Panc1 (cell line): ENCODE measurements around the gene JPH2. TPM values are rescaled to one million over a fixed set of nuclear protein-coding genes. Genes with fewer than 3 reads are reported as not detected.

Experiments used
- ATAC-seq: fragments of 200-7000 bp; cut with Tn5 transposase; 2 replicates; pipeline ENCODE4 v1.9.1; 2020; ENCODE audit warnings: mild to moderate bottlenecking, moderate library complexity
- BruUV-seq: library from RNA; stranded (reverse); fragments of 400-500 nt; replicated peaks from 2 replicates; lab custom pipeline; 2021; lab: Mats Ljungman, UMichigan
- CTCF ChIA-PET: fragments of 300-600 bp; sonication (Branson Sonifier 250); formaldehyde crosslinking; loops from one replicate; lab custom pipeline; 2022; ENCODE audit warnings: antibody characterized with exemption; lab: Charles Lee
- POLR2A ChIA-PET: fragments of 300-600 bp; sonication (Branson Sonifier 250); formaldehyde crosslinking; loops from one replicate; lab custom pipeline; 2022; ENCODE audit warnings: antibody characterized with exemption; lab: Charles Lee
- DNase-seq: peaks from one replicate; pipeline ENCODE4 v3.0.0-alpha.2; 2010; ENCODE audit warnings: low read depth, low spot score
- H3K27ac ChIP-seq: 2 replicates; pipeline ENCODE4 v1.5.1; 2011; ENCODE audit warnings: mild to moderate bottlenecking, low read length, inconsistent platforms
- H3K27me3 ChIP-seq: fragments of 200-500 bp; sonication (Bioruptor generic); 2 replicates; pipeline ENCODE4 v1.6.0; 2014; ENCODE audit warnings: low read length, inconsistent platforms; ENCODE audit not compliant: control insufficient read depth, insufficient read depth
- H3K36me3 ChIP-seq: fragments of 200-500 bp; sonication (Bioruptor generic); 2 replicates; pipeline ENCODE4 v1.5.1; 2014; ENCODE audit warnings: inconsistent platforms, mild to moderate bottlenecking, low read length, moderate library complexity; ENCODE audit not compliant: control insufficient read depth, insufficient read depth
- H3K4me1 ChIP-seq: 2 replicates; pipeline ENCODE4 v1.5.1; 2011; ENCODE audit warnings: inconsistent platforms, mild to moderate bottlenecking, low read length, moderate library complexity; ENCODE audit not compliant: control insufficient read depth, insufficient read depth
- H3K4me3 ChIP-seq, 2 experiments: 2 replicates each; pipeline ENCODE4 v1.5.1; 2011 to 2012; ENCODE audit warnings: low read depth in 2 of 2, low read length in 2 of 2, mild to moderate bottlenecking in 2 of 2, inconsistent platforms in 1 of 2, moderate library complexity in 1 of 2
- H3K9me3 ChIP-seq: fragments of 200-500 bp; sonication (Bioruptor generic); 2 replicates; pipeline ENCODE4 v1.5.1; 2014; ENCODE audit warnings: low read depth, mild to moderate bottlenecking, inconsistent platforms, low read length, moderate library complexity; ENCODE audit not compliant: control insufficient read depth, insufficient read depth
- POLR2AphosphoS5 ChIP-seq: IDR thresholded peaks from 2 replicates; pipeline ENCODE4 v1.6.1; 2012; ENCODE audit warnings: mild to moderate bottlenecking, low read depth, low read length, moderate library complexity
- SIN3A ChIP-seq: IDR thresholded peaks from 2 replicates; pipeline ENCODE4 v1.6.1; 2012; ENCODE audit warnings: low read depth, mild to moderate bottlenecking, low read length, moderate library complexity, borderline replicate concordance; ENCODE audit not compliant: insufficient read depth
- TCF7L2 ChIP-seq: IDR thresholded peaks from 2 replicates; pipeline ENCODE4 v1.6.1; 2011; ENCODE audit warnings: mild to moderate bottlenecking, low read depth, low read length, inconsistent platforms
- in situ Hi-C: cut with HindIII; loops from 2 replicates; pipeline ENCODE4 v1.10.0; 2016; ENCODE audit warnings: low sequenced_read_pairs, low pct_unique_long_range_greater_than_20kb
- intact Hi-C: fragments of 100-400 bp; cut with micrococcal nuclease; formaldehyde crosslinking; loops from one replicate; pipeline ENCODE4 v1.10.0; 2022; ENCODE audit not compliant: unreplicated experiment
- total RNA-seq: library from RNA; stranded (reverse); gene quantifications from one replicate; pipeline ENCODE4 v1.2.1, GENCODE V29; 2021; ENCODE audit not compliant: unreplicated experiment
- TF ChIP-seq, protein P1 (sequence below), 2 experiments: IDR thresholded peaks; 2 replicates each; pipeline ENCODE4 v1.6.1; 2011 to 2012; ENCODE audit warnings: low read depth in 2 of 2, control low read depth in 1 of 2, low read length in 1 of 2, mild to moderate bottlenecking in 1 of 2, moderate library complexity in 1 of 2; ENCODE audit not compliant: insufficient read depth in 1 of 2
- TF ChIP-seq, protein P2 (sequence below): fragments of 450-650 bp; IDR thresholded peaks from 2 replicates; pipeline ENCODE4 v1.5.1; 2017; ENCODE audit warnings: mild to moderate bottlenecking

Gene JPH2
- total RNA-seq, 1 experiment from 2014 or later, result 0.49 TPM

DNA sequence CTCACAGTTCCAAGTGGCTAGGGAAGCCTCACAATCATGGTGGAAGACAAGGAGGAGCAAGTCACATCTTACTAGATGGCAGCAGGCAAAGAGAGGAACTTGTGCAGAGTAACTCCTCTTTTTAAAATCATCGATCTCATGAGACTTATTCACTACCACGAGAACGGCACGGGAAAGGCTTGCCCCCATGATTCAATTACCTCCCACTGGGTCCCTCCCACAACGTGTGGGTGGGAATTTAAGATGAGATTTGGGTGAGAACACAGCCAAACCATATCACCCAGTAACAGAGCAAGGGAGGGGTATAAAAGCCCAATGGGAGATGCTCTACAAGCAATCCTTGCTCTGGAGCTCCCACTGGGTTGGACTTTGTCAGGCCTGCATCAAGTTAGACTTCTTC is 80.4 kb downstream of the JPH2 start:
- CTCF ChIA-PET, result no interaction called here
- Histone ChIP-seq H3K36me3 (no peaks in the 10 kb centered on the region), H3K27me3 (peaks cover 26% of the 10 kb centered on the region), H3K4me3 (no peak overlapping the region), H3K4me1 (no peaks in the 10 kb centered on the region), H3K9me3 (peaks cover 5% of the 10 kb centered on the region; the same call in 1 of the 2 replicates), H3K27ac (no peak overlapping the region)
- DNase-seq, result no peak
- TF ChIP-seq POLR2AphosphoS5 (no peak), SIN3A (no peak), TCF7L2 (no peak)
- TF ChIP-seq, protein P1, sequence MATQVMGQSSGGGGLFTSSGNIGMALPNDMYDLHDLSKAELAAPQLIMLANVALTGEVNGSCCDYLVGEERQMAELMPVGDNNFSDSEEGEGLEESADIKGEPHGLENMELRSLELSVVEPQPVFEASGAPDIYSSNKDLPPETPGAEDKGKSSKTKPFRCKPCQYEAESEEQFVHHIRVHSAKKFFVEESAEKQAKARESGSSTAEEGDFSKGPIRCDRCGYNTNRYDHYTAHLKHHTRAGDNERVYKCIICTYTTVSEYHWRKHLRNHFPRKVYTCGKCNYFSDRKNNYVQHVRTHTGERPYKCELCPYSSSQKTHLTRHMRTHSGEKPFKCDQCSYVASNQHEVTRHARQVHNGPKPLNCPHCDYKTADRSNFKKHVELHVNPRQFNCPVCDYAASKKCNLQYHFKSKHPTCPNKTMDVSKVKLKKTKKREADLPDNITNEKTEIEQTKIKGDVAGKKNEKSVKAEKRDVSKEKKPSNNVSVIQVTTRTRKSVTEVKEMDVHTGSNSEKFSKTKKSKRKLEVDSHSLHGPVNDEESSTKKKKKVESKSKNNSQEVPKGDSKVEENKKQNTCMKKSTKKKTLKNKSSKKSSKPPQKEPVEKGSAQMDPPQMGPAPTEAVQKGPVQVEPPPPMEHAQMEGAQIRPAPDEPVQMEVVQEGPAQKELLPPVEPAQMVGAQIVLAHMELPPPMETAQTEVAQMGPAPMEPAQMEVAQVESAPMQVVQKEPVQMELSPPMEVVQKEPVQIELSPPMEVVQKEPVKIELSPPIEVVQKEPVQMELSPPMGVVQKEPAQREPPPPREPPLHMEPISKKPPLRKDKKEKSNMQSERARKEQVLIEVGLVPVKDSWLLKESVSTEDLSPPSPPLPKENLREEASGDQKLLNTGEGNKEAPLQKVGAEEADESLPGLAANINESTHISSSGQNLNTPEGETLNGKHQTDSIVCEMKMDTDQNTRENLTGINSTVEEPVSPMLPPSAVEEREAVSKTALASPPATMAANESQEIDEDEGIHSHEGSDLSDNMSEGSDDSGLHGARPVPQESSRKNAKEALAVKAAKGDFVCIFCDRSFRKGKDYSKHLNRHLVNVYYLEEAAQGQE (IDR thresholded peaks at IDR 0.05; ENCODE audit: insufficient read depth in 1 of 2, low read depth in 2 of 2, low read length in 1 of 2), result no peak
- TF ChIP-seq, protein P2, sequence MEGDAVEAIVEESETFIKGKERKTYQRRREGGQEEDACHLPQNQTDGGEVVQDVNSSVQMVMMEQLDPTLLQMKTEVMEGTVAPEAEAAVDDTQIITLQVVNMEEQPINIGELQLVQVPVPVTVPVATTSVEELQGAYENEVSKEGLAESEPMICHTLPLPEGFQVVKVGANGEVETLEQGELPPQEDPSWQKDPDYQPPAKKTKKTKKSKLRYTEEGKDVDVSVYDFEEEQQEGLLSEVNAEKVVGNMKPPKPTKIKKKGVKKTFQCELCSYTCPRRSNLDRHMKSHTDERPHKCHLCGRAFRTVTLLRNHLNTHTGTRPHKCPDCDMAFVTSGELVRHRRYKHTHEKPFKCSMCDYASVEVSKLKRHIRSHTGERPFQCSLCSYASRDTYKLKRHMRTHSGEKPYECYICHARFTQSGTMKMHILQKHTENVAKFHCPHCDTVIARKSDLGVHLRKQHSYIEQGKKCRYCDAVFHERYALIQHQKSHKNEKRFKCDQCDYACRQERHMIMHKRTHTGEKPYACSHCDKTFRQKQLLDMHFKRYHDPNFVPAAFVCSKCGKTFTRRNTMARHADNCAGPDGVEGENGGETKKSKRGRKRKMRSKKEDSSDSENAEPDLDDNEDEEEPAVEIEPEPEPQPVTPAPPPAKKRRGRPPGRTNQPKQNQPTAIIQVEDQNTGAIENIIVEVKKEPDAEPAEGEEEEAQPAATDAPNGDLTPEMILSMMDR, result no peak
- POLR2A ChIA-PET, result no interaction called here
- BruUV-seq, result no TSS peak
- ATAC-seq, result no peak
- intact Hi-C loops, result no loop called here
- in situ Hi-C loops, result no loop called here

GRCh38 chr20:44104798-44105517 is 82.0 kb downstream of the JPH2 start:
- ATAC-seq (no peak), DNase-seq (no peak)
- intact Hi-C loops, result no loop called here
- CTCF ChIA-PET, result no interaction called here
- Histone ChIP-seq H3K4me3 (no peak overlapping the region), H3K36me3 (no peaks in the 10 kb centered on the region), H3K27me3 (peaks cover 31% of the 10 kb centered on the region), H3K27ac (no peak overlapping the region), H3K4me1 (no peaks in the 10 kb centered on the region), H3K9me3 (peaks cover 5% of the 10 kb centered on the region; the same call in 1 of the 2 replicates)
- no peak for TF ChIP-seq POLR2AphosphoS5
- TF ChIP-seq, protein P1 (IDR thresholded peaks at IDR 0.05; ENCODE audit: insufficient read depth in 1 of 2, low read depth in 2 of 2, low read length in 1 of 2), result no peak
- POLR2A ChIA-PET, result no interaction called here
- in situ Hi-C loops, result no loop called here
- no TSS peak for BruUV-seq
